ENCODE results near the gene INAVA.

INAVA gene

GRCh38 chr1:200877839-200878551, 16.7 kb upstream of the INAVA start:
- no peak for DNase-seq (ENCODE audit: low spot score)

DNA sequence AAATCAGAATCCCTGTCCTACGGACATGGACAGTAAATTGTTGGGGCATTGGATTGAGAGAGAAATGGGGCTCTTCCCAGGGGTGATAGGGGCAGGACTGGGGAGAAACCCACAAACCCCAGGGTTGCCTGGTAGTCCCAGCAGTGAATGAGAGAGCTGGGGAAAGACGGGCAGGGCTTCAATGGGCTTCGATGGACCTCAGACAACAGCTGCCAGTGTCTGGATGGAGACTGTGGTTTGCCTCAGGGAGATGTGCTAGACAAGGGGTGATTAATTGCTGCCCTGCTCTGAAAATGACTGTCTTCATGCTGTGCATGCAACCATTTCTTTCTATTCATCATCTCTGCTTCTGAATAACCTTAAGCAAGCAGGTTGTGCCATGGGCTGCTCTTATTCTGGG, 14.5 kb upstream of the INAVA start:
- no peak for DNase-seq (ENCODE audit: low spot score)

DNA sequence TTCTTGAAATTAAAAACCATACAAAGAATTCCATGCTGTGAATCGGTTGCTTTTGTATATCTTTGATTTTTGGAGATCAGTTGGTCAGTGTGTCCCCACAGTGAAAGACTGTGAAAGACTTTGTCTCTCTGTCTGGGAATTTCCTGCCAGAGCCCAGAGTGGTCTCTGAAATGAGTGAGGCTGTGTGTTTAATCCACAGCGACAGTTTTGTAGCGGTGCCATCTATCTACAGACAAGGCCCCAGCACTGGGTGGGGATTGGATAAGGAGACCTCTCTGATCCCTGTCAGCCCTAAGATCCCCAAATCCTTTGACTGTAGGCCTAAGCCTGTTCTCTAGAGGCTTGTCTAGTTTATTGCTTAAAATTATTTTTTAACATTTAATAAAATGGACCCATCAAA, 11.6 kb upstream of the INAVA start:
- DNase-seq (ENCODE audit: low spot score), result no peak

DNA sequence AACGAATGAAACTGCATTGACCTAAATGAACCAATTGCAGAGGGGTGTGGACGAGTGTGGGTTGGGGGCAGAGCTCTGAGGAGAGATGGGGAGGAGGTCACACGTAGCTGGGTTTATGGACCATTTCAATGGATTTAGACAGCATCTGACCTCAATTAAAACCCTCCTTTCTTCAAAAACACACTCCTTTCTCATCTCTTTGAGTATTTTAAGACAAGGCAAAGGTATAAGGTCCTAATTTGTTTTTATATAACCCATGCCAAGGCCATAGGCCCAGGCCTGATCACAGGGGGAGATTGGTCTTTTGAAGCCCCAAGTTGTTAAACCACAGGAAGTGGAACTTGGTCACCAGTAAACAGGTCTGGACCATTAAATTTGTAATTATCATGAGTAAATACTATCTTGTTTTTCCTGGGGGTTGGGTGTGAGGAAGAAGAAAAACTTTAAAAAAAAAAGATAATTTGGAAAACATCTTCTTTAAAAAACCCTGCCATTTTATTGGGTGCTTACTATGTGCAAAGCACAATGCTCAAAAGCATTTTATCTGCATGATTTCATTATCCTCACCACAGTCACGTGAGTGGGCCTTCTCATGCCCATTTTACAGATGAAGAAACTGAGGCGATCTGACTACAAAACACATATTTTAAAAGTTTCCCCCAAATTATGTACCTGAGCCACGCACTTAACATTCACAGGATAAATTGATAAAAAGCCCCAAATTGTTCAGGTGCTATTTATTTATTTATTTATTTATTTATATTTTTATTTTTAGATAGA, 8.9 kb upstream of the INAVA start:
- DNase-seq (ENCODE audit: low spot score), result no peak

DNA sequence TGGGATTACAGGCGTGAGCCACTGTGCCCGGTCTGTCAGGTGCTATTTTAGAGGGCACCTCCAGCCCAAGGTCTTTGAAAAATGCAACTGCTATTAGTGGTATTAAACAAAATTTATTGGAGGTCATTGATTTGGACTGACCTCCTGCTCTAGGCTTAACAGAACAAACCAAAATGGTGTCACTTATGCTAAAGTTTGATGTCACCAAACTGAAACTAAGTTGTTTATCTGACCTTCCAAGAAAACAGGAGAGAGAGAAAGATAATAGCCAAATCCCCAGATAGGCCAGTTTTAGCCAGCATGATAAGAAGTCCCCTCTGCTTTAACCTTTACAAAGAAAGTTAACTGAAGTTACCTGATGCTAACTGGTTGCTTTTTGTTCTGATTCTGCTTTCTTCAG, 8.1 kb upstream of the INAVA start:
- no peak for DNase-seq (ENCODE audit: low spot score)

GRCh38 chr1:200887036-200887435, 7.7 kb upstream of the INAVA start:
- DNase-seq (ENCODE audit: low spot score), result no peak

- no peak for DNase-seq (ENCODE audit: low spot score)
Observed at GRCh38 chr1:200887772-200888348, 6.8 kb upstream of the INAVA start.

DNA sequence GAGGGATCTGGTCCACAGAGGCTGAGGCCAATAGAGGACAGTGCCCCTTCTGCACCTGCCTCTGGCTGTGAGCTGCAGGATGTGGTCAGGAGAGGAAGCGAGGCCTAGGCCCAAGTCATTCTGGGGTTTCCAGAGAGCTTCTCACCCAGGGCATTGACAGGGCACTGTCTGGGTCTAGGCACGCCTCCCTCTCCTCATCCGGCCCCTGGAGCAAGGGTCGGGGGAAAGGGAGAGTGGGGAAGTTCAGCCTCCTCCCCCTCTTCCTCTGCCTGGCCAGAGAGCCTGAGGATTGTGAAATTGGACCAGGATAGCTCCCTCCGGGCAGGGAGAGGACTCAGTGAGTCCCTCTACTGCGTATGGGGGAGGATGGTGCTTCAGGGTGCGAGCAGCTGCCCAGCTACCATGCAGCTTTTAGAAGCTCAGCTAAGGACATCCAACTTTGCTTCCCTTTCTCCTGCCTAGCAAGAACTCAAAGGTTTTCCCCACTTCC, 6.3 kb upstream of the INAVA start:
- peak; percentile 78 for DNase-seq (ENCODE audit: low spot score)

DNA sequence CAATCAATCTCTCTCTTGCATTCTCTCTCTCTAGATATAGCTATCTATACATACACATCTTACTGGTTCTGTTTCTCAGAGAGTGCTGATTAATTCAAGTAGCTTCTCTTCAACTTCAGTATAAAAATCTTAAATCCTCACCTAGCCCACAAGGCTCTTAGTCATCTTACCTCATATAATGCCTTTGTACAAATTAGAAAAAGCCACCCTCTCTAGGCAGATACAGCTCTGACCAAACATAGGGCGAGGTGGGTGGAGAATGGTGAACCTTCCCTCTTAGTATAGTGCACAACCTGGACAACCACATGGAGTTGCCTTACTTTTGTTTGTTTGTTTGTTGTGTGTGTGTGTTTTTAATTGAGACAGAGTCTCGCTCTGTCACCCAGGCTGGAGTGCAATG, 5.1 kb upstream of the INAVA start:
- no peak for DNase-seq (ENCODE audit: low spot score)

DNA sequence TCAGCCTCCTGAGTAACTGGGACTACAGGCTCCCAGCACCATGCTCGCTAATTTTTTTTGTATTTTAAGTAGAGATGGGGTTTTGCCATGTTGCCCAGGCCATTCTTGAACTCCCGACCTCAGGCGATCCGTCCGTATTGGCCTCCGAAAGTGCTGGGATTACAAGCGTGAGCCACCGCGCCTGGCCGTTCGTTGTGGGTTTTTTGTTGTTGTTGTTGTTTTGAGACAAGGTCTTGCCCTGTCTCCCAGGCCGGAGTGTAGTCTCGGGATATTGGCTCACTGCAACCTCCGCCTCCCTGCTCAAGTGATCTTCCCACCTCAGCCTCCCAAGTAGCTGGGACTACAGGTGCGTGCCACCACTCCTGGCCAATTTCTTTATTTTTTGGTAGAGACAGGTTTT, 4.7 kb upstream of the INAVA start:
- DNase-seq (ENCODE audit: low spot score), result no peak

DNA sequence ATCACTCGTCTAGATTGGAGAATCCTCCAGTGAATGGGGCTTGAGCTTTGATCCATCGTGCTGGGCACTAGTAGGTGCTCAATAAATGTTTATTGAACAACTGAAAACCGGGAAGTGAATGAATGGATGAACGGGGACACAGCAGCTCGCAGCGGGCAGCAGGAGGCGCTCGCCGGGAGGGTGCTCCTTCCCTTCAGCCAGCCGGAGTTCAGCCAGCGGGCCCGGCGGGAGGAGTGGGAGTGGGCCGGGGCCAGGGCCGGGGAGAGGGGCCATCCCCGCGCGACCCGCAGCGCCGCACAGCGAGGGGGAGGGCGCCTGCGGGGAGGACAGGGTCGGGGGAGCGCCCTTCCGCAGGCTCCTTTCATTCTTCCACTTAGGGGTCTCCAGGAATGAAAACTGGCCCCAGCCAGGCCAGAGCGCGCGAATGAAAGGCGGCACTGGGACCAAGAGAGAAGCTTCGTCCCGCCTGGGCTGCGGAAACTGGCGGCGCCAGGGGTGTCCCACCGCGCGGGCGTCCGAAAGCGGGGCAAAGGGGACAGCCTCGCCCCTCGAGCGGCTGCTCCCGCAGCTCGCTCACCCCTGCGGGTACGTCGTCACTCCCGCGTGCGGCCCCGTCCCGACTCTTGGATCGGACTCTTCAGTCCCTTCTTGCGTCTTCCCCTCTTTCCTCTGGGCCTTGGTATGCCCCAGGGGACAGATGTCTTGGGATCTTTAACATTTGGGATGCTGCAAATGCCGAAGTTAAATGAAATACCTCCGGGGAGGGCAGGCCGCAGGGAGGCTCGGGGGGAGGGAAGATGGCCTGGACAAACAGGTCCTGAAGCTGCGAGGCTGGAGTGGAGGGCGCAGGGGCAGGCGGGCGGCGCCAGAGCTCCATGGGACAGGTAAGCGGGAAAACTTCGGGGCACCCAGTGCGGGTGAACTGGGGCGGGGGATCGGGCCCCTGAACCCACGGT, 3.6 kb upstream of the INAVA start:
- peak; percentile 72 for DNase-seq (ENCODE audit: low spot score)

DNA sequence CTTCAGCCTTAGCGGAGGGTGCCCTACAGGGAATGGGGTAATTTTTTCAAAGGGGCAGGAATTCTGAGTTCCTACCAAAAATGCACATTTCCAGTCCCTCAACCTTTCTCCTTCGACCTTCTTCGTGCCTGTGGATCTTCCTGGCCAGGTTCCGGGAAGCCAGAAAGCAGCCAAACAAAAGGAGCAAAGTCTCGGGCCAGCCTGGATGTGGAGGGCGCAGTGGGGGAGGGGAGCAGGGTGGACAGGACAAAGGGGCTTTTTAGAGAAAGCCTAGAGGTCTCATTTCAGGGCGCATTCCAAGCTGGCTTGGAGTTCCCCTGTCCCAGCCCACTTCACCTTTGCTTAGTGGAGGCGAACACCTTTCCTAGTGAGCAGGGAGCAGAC, 2.9 kb upstream of the INAVA start:
- peak; percentile 55 for DNase-seq (ENCODE audit: low spot score)

DNA sequence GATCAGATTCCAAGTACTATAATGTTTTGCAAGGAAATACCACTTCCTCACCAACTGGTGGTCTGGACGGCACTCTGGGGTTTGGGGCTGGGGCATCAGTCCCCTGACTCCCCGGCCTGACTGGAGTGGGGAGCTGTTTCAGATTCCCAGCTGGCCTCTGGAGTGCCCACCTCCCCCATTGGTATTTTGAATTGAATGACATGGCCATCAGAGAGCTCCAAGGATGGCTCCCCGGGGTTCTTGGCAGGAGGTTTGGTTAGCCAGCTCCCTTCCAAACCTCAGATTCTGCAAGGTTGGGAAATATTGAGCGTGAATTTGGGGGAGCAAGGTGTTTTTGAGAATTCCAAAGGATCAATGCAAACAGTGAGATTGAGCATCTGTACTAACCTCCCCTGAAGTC, 2.2 kb upstream of the INAVA start:
- no peak for DNase-seq (ENCODE audit: low spot score)

- DNase-seq (ENCODE audit: low spot score), result no peak
Observed at GRCh38 chr1:200892958-200893357, 1.7 kb upstream of the INAVA start.

DNA sequence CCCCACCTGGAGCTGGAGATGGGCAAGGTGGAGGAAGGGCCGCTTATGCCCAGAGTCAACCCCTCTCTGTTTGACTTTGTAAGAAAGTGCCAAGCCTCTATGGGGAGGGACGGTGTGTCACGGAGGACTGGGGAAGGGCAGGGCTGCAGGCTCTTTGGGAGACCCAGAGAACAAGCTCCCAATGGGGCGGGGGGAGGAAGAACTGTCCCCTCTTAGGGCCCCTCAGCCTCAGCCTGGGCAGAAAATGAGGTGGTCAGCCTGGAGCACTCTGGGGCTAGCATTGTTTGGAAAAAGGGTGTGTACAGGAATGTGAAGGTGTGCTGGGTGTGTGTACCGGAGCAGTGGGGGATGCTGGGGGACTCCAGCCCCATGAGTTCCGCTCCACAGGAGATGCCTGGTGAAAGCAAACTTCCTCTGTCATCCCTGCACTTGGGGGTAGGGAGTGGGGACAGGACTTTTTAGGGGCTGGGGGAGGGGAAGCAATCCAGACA, 1.2 kb upstream of the INAVA start:
- peak; percentile 84 for DNase-seq (ENCODE audit: low spot score)

- no peak for DNase-seq (ENCODE audit: low spot score)
Observed at GRCh38 chr1:200895443-200895789, 716 bp downstream of the INAVA start.

- peak; percentile 53 for DNase-seq (ENCODE audit: low spot score)
Observed at GRCh38 chr1:200895801-200896530, 1.3 kb downstream of the INAVA start.

GRCh38 chr1:200896531-200897196, 2.0 kb downstream of the INAVA start:
- DNase-seq (ENCODE audit: low spot score), result peak; percentile 76

- DNase-seq (ENCODE audit: low spot score), result no peak
Observed at GRCh38 chr1:200897259-200897658, 2.6 kb downstream of the INAVA start.

- DNase-seq (ENCODE audit: low spot score), result no peak
Observed at GRCh38 chr1:200899015-200899386, 4.3 kb downstream of the INAVA start.

- no peak for DNase-seq (ENCODE audit: low spot score)
Observed at GRCh38 chr1:200899451-200899915, 4.8 kb downstream of the INAVA start.
